Mucosa of descending colon (tissue), 3 donors: Measurements from ENCODE around the gene TMEM185B. TPM values are rescaled to one million over a fixed set of nuclear protein-coding genes. Genes with fewer than 3 reads are reported as not detected.
"Not testable (repeated sequence)": the region's sequence is repeated elsewhere in the genome, so short reads cannot be mapped to it uniquely, and the experiment has no call there.

Experiments used
- ATAC-seq: fragments of 200-7000 bp; cut with Tn5 transposase; one replicate; pipeline ENCODE4 v1.9.1; 2020; ENCODE audit warnings: mild to moderate bottlenecking, moderate library complexity
- DNase-seq, 3 donors: peaks; one replicate each; pipeline ENCODE4 v3.0.0-alpha.2; 2020
- H3K36me3 ChIP-seq: fragments of 200-600 bp; one replicate; pipeline ENCODE4 v1.8.0; 2021; ENCODE audit warnings: low read depth, mild to moderate bottlenecking
- H3K4me1 ChIP-seq: fragments of 200-600 bp; one replicate; pipeline ENCODE4 v1.8.0; 2021; ENCODE audit warnings: low read depth, mild to moderate bottlenecking
- H3K4me3 ChIP-seq: fragments of 200-600 bp; one replicate; pipeline ENCODE4 v1.8.0; 2021; ENCODE audit warnings: mild to moderate bottlenecking
- H3K9me3 ChIP-seq: fragments of 200-600 bp; one replicate; pipeline ENCODE4 v1.8.0; 2021; ENCODE audit warnings: mild to moderate bottlenecking
- CTCF ChIP-seq: fragments of 200-600 bp; IDR thresholded peaks from one replicate; pipeline ENCODE4 v1.8.0; 2022; ENCODE audit warnings: antibody characterized with exemption, mild to moderate bottlenecking
- intact Hi-C, 2 donors: fragments of 100-400 bp; cut with DNase I in 1 of 2; cut with micrococcal nuclease in 1 of 2; formaldehyde crosslinking; loops; one replicate each; pipeline versions ENCODE4 v1.11.0 to v1.11.1; 2022; cut with DNase I, micrococcal nuclease
- total RNA-seq, 3 donors: library from RNA; stranded (reverse); fragmentation: NEBNext Ultra II Directional in 2 of 3; extraction: Animal tissue kit (Norgen Biotek cat#: 25700) in 2 of 3; gene quantifications; one replicate each; pipeline versions ENCODE4 v1.2.1 to v1.2.4, GENCODE V29; 2021 to 2023
- donor health status: DM: no; HTN: no; CAD: no; lungs with moderate emphysema.
- donor health status: DM: no; HTN: no; CAD: no.
- donor health status: DM: no; HTN: yes; CAD: no.

The TMEM185B gene
- total RNA-seq, 3 donors from 2014 or later: 13.6 to 19.0 (median 14.2) TPM

- peak; percentile 51 to 64 (median 54) for DNase-seq
Measured at GRCh38 chr2:120206022-120206581, 17.1 kb downstream of the TMEM185B start.

DNA sequence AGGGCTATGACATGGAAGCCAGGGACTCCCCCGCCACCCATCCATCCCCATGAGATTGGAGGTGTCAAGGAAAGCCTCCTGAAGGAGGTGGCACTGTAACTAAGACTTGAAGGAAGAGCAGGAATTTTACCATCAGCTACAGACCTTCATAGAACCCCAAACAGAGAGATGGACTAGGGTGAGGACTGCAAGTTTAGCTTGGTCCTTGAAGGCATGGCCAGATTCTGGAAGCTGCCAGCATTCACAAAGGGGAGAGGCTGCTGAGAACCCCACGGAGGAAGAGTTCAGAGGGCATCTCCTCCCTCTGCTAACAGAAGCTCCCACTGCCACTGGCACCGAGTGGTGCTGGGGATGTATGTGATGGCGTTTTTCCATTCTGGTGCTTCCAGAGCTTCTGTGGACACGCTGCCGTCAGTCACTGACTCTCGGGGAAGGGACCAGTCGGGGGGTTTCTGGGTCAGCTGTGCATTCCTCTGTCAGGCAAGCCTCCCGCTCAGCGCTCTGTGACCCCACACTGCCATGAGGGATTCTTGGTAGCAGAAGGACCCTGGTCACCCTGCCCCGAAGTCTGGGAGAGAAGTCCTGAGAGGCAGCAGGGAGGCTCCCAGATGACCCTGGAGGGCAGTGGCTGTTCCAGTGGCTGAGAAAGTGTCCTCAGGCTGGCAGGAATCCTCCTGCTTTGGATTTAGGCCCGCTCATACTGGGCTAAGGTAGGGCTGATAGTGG is 18.1 kb downstream of the TMEM185B start:
- ATAC-seq: no peak
- H3K36me3 ChIP-seq: no peaks in the 10 kb centered on the region
- no peak for TF ChIP-seq CTCF
- H3K4me3 ChIP-seq: no peak overlapping the region
- H3K9me3 ChIP-seq: no peaks in the 10 kb centered on the region
- intact Hi-C loops: no loop called here
- no peaks in the 10 kb centered on the region for H3K4me1 ChIP-seq
- DNase-seq: no peak

More at GRCh38 chr2:120206022-120206581, 17.1 kb downstream of the TMEM185B start:
- intact Hi-C loops: no loop called here
- no peak overlapping the region for H3K4me3 ChIP-seq
- no peaks in the 10 kb centered on the region for H3K9me3 ChIP-seq
- peak; percentile 51 for TF ChIP-seq CTCF
- peak; percentile 91 for ATAC-seq
- no peaks in the 10 kb centered on the region for H3K36me3 ChIP-seq
- H3K4me1 ChIP-seq: no peaks in the 10 kb centered on the region

DNA sequence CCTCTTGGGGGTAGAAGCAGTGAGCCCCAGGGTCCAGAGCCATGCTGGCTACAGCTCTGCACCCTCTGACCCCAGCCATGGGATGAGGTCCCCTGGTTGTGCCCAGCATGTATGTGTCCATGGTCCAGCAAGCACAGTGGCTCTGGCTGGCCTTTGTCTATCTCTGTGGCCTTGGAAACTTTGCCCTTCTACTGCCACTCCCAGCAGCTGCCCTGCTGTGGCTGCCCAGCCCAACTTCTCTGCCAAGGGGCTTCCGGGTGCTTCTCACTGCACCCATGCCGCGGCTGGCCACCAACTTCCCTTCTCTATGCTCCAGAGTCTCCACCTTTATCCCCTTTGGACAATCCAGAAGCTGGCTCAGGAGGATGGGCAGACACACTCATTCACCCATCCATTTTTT is 18.8 kb downstream of the TMEM185B start:
- Histone ChIP-seq H3K36me3 (no peaks in the 10 kb centered on the region), H3K9me3 (no peaks in the 10 kb centered on the region), H3K4me3 (no peak overlapping the region), H3K4me1 (no peaks in the 10 kb centered on the region)
- no peak for TF ChIP-seq CTCF
- no peak for DNase-seq
- no peak for ATAC-seq
- intact Hi-C loops: no loop called here

DNA sequence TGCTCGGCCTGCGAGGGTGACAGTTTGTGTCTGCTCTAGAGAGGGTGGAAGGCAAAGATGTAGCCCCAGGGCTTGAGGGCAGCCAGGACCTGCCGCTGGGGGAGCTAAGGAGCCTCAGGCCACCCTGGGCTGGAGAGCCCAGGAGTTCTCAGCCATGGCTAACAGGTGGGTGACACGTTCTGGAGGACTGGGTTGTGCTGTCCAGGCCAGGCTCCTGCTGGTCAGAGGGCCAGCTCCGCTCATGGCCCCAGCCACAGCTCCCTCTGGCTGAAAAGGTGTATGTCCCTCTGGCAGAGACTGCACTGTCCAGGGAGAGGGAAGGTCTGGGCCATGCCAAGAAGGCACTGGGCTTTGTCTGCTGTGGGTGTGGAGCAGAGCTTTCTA is 19.2 kb downstream of the TMEM185B start:
- H3K4me3 ChIP-seq: no peak overlapping the region
- H3K4me1 ChIP-seq: no peaks in the 10 kb centered on the region
- H3K9me3 ChIP-seq: no peaks in the 10 kb centered on the region
- no peaks in the 10 kb centered on the region for H3K36me3 ChIP-seq
- intact Hi-C loops: no loop called here
- no peak for TF ChIP-seq CTCF
- DNase-seq: no peak
- no peak for ATAC-seq

DNA sequence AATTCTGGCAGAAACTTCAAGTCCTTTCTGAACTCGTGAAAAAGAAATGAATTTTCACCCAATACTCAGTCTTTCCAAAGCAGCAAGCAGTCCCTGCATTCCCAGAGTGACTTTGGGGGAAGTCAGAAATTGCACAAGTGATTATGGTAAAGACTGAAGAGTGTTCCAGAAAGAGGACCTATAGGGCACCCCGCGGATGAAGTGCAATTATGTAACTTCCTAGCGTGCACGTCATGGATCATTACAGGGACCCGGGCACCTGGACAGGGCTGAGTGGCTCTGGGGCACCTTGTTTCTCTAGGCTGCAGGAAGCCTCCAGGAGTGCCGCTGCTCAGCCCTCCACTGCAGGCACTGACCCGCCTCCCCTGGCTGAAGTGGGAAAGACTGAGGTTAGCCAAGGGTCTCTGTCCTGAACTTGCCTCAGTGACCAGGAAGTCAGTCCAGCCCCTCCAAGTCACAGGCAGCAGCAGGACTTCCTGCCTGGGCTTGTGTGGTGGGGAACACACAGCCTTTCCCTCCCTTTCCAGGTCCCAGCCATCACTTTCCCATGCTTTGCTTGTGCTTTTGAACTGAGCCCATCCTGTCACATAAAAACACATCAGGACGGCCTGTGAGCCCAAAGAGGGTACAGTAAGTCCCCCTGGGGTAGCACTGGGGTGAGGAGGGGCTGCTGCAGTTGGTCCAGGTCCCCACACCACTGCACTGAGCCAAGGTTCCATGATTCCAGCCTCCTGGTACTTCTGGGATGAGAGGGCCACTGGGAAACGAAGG is 19.8 kb downstream of the TMEM185B start:
- ATAC-seq (no peak), DNase-seq (no peak)
- Histone ChIP-seq H3K4me3 (no peak overlapping the region), H3K4me1 (no peaks in the 10 kb centered on the region), H3K9me3 (no peaks in the 10 kb centered on the region), H3K36me3 (no peaks in the 10 kb centered on the region)
- intact Hi-C loops: no loop called here
- TF ChIP-seq CTCF: no peak

DNA sequence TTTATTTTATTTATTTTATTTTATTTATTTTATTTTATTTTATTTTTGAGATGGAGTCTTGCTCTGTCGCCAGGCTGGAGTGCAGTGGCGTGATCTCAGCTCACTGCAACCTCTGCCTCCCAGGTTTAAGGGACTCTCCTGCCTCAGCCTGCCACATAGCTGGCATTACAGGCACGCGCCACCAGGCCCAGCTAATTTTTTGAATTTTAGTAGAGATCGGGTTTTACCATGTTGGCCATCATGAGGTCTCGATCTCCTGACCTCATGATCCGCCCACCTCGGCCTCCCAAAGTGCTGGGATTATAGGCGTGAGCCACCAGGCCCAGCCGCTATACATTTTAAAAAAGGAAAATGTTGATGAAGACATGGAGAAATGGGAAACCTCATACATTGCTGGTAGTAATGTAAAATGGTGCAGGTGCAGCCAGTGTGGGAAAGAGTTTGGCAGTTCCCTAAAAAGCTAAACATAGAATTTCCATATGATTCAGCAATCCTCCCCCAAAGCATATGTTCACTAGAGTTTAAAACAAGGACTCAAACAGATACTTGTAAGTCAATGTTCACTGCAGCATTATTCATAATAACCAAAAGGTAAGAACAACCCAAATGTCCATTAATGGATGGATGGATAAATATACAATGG is 23.3 kb downstream of the TMEM185B start:
- ATAC-seq: not testable (repeated sequence)

More for the DNA sequence above, 23.3 kb downstream of the TMEM185B start:
- H3K4me1 ChIP-seq, H3K4me3 ChIP-seq, DNase-seq, intact Hi-C loops, H3K36me3 ChIP-seq, H3K9me3 ChIP-seq: not testable (repeated sequence)
